Fibroblast of lung (primary cell): ENCODE results near the gene RUNDC3A.

ENCODE experiments used
- CTCF ChIP-seq, 2 donors: IDR thresholded peaks in 1 of 2; conservative IDR thresholded peaks in 1 of 2; 1 replicate in 1 of 2; 2 replicates in 1 of 2; pipeline ENCODE4 v1.5.1; 2011 to 2012; ENCODE audit warnings: low read length in 2 of 2, control low read depth in 1 of 2, inconsistent platforms in 1 of 2, low read depth in 1 of 2, mild to moderate bottlenecking in 1 of 2
- EZH2 ChIP-seq: IDR thresholded peaks from 2 replicates; pipeline ENCODE4 v1.5.1; 2012; ENCODE audit warnings: low read length, control low read depth, mild to moderate bottlenecking; ENCODE audit errors: missing control alignments

- TF ChIP-seq CTCF (conservative IDR thresholded peaks at IDR 0.05 in 1 of 2, IDR thresholded peaks at IDR 0.05 in 1 of 2; ENCODE audit: low read depth in 1 of 2, low read length in 2 of 2) (no peak), EZH2 (no peak)
Observed at GRCh38 chr17:44272321-44272951, 36.0 kb upstream of the RUNDC3A start.
